Colon (tissue), 2 donors: Measurements from ENCODE around the gene KCNB1.

Experiments
- FAIRE-seq: peaks from 2 replicates; lab custom pipeline; 2012; peaks lifted over from hg19 to GRCh38; lab: Jason Lieb, UNC
- donor health status: control.
- donor health status: control.

KCNB1 gene

GRCh38 chr20:49388744-49389143 lies 93.7 kb downstream of the KCNB1 start:
- FAIRE-seq: no peak

GRCh38 chr20:49387581-49387939 lies 94.9 kb downstream of the KCNB1 start:
- FAIRE-seq: no peak

DNA sequence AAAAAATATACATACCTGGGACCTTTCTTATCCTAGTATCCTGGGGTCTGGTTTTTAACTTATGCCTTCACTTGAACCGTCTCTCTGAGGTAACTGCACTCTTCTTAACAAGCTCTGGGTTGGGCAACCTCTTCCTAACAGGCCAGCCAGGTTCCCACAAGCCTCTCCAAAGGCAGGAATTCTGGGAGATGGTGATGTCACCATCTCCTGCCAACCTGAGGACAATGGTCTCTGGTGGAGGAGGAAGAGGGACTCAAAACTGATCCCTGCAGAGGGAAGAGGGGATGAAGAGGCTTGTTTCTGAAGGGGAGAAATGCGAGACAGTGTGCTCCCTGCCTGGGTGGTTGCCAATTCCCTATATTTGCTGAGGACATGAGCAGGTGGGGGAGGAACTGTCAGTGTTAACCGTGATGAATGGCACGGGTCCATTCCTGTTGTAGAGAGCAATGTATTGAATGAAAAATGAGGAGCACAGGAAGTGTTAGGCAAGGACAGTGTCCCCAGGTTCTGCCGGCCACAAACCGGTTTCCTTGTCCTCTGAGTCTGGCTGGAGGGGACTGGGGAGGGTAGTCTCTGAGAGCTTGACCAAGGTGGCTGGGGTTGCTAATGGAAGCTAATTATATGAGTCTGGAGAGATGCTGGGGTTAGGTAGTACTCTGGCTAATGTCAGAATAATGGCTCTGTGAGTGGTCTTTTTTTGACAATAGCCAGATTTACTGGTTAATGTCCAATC lies 95.5 kb downstream of the KCNB1 start:
- FAIRE-seq: no peak

- FAIRE-seq: no peak
Measured at GRCh38 chr20:49385465-49385864, 97.0 kb downstream of the KCNB1 start.

- no peak for FAIRE-seq
Measured at GRCh38 chr20:49384437-49385434, 97.7 kb downstream of the KCNB1 start.

- no peak for FAIRE-seq
Measured at GRCh38 chr20:49381558-49382493, 100.6 kb downstream of the KCNB1 start.

GRCh38 chr20:49380337-49380780 lies 102.1 kb downstream of the KCNB1 start:
- no peak for FAIRE-seq

- no peak for FAIRE-seq
Measured at GRCh38 chr20:49379338-49379737, 103.1 kb downstream of the KCNB1 start.

DNA sequence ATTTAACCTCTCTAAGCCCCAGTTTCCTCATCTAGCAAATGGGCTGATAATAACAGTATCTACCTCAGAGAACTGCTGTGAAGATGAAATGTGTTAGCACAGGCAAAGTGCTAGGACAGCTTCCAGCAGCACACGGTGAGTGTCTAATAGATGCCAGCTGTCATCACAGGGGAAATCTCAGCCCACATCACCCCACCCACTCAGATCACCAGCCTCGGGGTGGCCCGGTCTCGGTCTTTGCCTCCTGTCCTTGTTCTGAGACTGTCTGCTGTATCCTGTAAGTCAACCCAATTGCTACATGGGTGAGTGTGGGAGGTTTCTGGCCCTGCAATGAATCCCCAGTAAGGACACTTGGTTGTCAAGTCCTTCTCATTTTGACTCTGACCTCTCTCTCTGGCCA lies 105.1 kb downstream of the KCNB1 start:
- FAIRE-seq: no peak

GRCh38 chr20:49375170-49375569 lies 107.3 kb downstream of the KCNB1 start:
- FAIRE-seq: no peak

DNA sequence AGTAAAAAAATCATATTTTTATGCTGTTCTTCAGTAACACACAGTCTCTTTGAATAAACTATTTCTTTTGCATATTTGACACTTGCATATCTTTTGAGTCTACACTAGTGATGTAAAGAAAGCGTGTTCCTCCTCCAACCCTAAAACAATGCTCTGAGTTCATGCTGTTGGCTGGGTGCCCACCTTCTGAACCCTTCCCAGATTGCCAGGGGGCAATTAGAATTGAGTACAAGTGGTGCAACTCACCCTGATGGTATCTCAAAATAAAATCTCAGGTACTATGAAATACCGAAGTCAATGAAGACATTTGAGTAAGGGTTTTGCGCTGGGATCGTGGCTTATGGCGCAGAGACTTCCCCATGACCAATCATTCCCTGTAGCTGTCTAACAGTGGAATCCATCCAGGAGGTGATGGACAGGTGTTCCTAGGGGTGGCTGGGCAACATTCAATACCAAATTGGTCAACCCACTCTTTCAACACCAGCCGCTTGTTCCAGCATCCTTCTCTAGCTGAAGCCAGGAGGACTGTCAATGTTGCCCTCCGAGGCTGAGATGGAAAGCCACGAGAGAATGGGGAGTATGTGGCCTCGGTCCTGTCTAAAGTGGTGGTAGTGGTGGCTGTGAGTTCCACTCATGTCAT lies 110.3 kb downstream of the KCNB1 start:
- FAIRE-seq: no peak

DNA sequence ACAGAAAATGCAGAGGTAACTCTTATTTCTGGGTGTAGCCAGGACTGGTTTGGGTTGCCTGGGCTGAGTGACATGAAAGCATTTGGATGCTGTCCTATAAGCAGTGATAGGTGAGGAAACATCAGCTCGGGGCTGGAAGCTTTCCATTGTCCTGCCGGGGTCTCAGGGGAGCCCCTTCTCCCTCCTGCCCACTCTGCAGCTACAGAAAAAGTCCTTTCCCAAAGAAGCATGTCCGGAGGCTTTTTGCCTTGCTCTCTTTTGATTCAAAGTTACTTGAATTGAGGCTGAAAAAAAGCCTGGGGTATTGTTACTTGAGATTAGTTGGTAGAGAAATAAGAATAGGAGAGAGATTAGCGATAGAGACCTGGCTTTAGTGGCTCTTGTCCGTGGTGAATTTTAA lies 113.9 kb downstream of the KCNB1 start:
- FAIRE-seq: no peak

DNA sequence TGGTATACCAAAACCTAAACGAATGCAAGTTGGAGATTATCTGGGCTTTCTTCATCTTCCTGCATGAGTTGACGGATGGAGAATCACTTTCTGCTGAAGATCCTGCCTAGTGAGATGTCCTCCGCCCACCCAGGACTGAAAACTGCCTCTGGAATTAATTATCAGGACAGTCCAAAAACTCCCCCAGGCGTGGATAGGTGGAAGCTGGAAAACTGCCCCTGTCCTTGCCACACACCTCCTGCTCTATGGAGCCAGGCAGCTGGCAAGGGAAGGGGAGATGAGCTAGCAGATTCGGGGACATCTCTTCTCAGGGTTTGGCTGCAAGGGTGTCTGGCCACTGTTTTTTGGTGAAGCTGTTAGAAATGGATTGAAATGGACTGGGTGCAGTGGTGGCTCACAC lies 115.4 kb downstream of the KCNB1 start:
- FAIRE-seq: no peak

GRCh38 chr20:49366687-49367086 lies 115.8 kb downstream of the KCNB1 start:
- FAIRE-seq: no peak

DNA sequence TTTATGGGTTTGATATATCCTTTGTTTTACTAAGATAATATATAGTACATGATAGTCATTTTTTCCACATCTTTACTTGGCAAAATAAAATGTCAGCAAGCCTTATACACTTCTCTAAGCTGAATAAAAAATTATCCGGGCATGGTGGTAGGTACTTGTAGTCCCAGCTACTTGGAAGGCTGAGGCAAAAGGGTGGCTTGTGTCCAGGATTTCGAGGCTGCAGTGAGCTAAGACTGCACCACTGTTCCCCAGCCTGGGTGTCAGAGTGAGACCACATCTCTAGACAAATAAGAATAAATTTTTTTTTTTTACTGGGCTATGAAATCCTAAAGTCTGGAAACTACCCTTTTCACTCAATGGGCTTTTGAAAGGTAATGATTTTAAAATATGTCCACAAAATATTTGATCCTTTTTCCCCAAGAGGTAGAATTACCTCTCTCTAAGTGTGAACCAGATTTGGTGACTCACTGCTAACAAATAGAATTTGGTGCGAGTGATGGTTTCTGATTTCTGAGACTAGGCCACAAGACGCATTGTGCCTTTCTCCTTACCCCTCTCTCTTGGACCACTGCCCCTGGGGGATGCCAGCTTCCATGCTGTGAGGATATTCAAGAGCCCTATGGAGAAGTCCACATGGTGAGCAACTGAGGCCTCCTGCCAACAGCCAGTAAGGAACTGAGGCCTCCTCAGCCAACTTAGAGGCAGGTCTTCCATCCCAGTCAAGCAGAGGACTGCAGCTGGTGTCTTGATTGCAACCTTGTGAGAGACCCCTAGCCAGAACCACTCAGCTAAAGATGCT lies 120.4 kb downstream of the KCNB1 start:
- FAIRE-seq: no peak

DNA sequence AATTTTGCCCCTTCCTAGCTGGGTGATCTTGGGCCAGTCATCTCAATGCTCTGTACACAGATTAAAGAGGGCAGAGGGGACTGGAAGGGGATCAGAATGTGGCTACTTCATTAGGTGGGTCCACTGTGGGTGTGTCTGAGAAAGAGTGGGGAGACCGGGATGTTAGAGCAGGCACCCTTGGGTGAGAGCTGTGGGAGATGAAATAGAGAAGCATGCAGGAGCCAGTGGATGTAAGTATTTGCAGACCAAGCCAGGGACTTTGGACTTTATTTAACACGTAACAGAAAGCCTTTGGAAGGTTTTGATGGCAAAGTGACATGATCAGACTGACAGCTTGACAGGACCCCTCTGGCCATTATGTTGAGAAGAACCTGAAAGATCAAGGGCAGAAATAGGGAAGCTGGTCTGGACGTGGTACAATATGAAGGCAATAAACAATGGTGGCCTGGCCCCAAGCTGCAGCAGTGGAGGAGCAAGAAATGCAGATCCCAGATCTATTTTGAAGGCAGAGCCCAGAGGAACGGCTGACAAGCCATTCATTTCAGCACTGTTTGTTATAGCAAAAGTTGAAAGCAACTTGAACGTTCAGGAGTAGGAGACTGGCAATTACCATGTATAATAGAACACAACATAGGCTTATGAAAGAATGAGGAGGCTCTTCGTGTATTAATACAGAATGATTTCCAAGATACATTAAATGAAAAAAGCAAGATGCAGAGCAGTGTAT lies 122.1 kb downstream of the KCNB1 start:
- FAIRE-seq: no peak

GRCh38 chr20:49356676-49357075 lies 125.8 kb downstream of the KCNB1 start:
- FAIRE-seq: no peak

DNA sequence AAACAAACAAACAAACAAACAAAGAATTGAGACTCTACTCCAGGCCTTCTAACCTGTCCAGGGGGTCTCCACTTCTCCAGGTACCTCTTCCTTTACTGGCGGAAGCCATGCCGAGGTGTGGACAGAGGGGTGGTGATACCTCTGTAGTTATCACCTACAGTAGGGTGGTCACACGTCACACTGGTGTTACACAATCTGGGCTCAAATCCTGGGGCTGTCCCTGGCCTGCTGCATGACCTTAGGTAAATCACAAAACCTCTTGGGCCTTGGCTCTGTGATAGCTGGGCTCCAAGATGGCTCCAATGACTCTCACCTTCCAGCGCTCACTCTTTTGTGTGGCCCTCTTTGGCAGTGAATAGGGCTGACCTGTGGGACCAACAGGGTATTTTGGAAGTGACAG lies 127.8 kb downstream of the KCNB1 start:
- no peak for FAIRE-seq

GRCh38 chr20:49353348-49353747 lies 129.1 kb downstream of the KCNB1 start:
- no peak for FAIRE-seq

DNA sequence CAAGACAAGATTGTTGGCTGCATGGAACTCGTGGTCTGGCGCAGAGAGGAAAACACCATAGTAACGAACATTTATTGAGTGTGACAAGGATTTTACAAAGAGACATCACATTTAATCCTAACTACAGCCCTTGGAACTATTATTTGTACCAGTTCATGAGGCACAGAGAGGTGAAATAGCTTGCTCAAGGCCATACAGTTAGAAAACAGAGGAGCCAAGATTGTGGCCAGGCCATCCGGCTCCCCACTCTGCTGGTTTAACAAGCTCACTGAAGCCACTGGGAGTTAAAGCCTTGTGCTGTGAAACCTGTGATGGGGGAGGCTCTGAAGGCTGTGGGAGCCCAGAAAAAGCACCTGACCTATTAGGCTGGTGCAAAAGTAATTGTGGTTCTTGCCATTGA lies 129.7 kb downstream of the KCNB1 start:
- FAIRE-seq: no peak
